Measurements from ENCODE around the gene SLC41A2. TPM values are rescaled to one million over a fixed set of nuclear protein-coding genes. Genes with fewer than 3 reads are reported as not detected.
"Not testable (repeated sequence)": the region's sequence is repeated elsewhere in the genome, so short reads cannot be mapped to it uniquely, and the experiment has no call there.

SLC41A2 gene
- total and polyA plus RNA-seq, 7 donors, result 6.5 to 24.6 (median 19.7) TPM

- H3K4me1 ChIP-seq, result peaks cover 0 to 6% (median 0%) of the 10 kb centered on the region in 4 donors
- H3K36me3 ChIP-seq, result no peaks in the 10 kb centered on the region
- H3K27ac ChIP-seq, result no peak overlapping the region
- TF ChIP-seq EP300 (IDR thresholded peaks at IDR 0.05), result no peak
- no peak for TF ChIP-seq POLR2A (IDR thresholded peaks at IDR 0.05)
- no peak for TF ChIP-seq POLR2AphosphoS5 (IDR thresholded peaks at IDR 0.05)
- no peak for TF ChIP-seq CTCF (IDR thresholded peaks at IDR 0.05)
- DNase-seq, result no peak
- intact Hi-C loops (cut with DNase I), result no loop called here
- 23 to 66% methylated on average over 3 of the region's 3 CpGs for WGBS, 2 donors
- no peaks in the 10 kb centered on the region for H3K27me3 ChIP-seq
- no peaks in the 10 kb centered on the region for H3K9me3 ChIP-seq
- no peak overlapping the region for H3K4me3 ChIP-seq
Observed at GRCh38 chr12:104952816-104953215, 5.3 kb downstream of the SLC41A2 start.

GRCh38 chr12:104951759-104952509 is 6.2 kb downstream of the SLC41A2 start:
- no peak for TF ChIP-seq CTCF (IDR thresholded peaks at IDR 0.05)
- no peak for DNase-seq
- H3K36me3 ChIP-seq, result no peaks in the 10 kb centered on the region
- no peak overlapping the region for H3K4me3 ChIP-seq
- no peaks in the 10 kb centered on the region for H3K27me3 ChIP-seq
- H3K4me1 ChIP-seq, result no peaks in the 10 kb centered on the region
- intact Hi-C loops (cut with DNase I), result no loop called here
- H3K9me3 ChIP-seq, result no peaks in the 10 kb centered on the region
- WGBS, 2 donors, result 47 to 83% methylated on average over 5 of the region's 5 CpGs
- no peak overlapping the region for H3K27ac ChIP-seq

- H3K36me3 ChIP-seq; H3K27ac ChIP-seq; intact Hi-C loops (cut with DNase I); DNase-seq; H3K9me3 ChIP-seq; H3K4me3 ChIP-seq; H3K27me3 ChIP-seq; H3K4me1 ChIP-seq: not testable (repeated sequence)
- WGBS, 2 donors, result 57 to 89% methylated on average over 4 of the region's 4 CpGs
Observed at GRCh38 chr12:104948716-104949115, 9.4 kb downstream of the SLC41A2 start.

GRCh38 chr12:104944252-104944651 is 13.8 kb downstream of the SLC41A2 start:
- DNase-seq, result no peak
- Histone ChIP-seq H3K27me3 (no peaks in the 10 kb centered on the region), H3K9me3 (no peaks in the 10 kb centered on the region), H3K27ac (no peak overlapping the region), H3K36me3 (no peaks in the 10 kb centered on the region), H3K4me1 (no peaks in the 10 kb centered on the region), H3K4me3 (no peak overlapping the region)
- intact Hi-C loops (cut with DNase I), result no loop called here
- TF ChIP-seq POLR2A (IDR thresholded peaks at IDR 0.05), result no peak
- no peak for TF ChIP-seq EP300 (IDR thresholded peaks at IDR 0.05)
- TF ChIP-seq CTCF (IDR thresholded peaks at IDR 0.05), result no peak
- no peak for TF ChIP-seq POLR2AphosphoS5 (IDR thresholded peaks at IDR 0.05)
- 79 to 95% methylated on average over 3 of the region's 3 CpGs for WGBS, 2 donors

- 96 to 97% methylated on average over 8 of the region's 8 CpGs for WGBS, 2 donors
Observed at GRCh38 chr12:104943401-104943800, 14.7 kb downstream of the SLC41A2 start.

GRCh38 chr12:104942075-104942474 is 16.0 kb downstream of the SLC41A2 start:
- no peak overlapping the region for H3K27ac ChIP-seq
- H3K9me3 ChIP-seq, result no peaks in the 10 kb centered on the region
- TF ChIP-seq CTCF (IDR thresholded peaks at IDR 0.05), result no peak
- TF ChIP-seq POLR2A (IDR thresholded peaks at IDR 0.05), result no peak
- no peak for TF ChIP-seq EP300 (IDR thresholded peaks at IDR 0.05)
- TF ChIP-seq POLR2AphosphoS5 (IDR thresholded peaks at IDR 0.05), result no peak
- no peaks in the 10 kb centered on the region for H3K27me3 ChIP-seq
- intact Hi-C loops (cut with DNase I), result no loop called here
- 96% methylated on average over 4 of the region's 4 CpGs for WGBS, 2 donors
- H3K36me3 ChIP-seq, result no peaks in the 10 kb centered on the region
- no peak overlapping the region for H3K4me3 ChIP-seq
- no peaks in the 10 kb centered on the region for H3K4me1 ChIP-seq
- no peak for DNase-seq

More at GRCh38 chr12:104943401-104943800, 14.7 kb downstream of the SLC41A2 start:
- intact Hi-C loops (cut with DNase I); H3K36me3 ChIP-seq; H3K27ac ChIP-seq; H3K9me3 ChIP-seq; H3K27me3 ChIP-seq; DNase-seq; H3K4me1 ChIP-seq; H3K4me3 ChIP-seq: not testable (repeated sequence)

Measured in sigmoid colon (tissue), 7 donors.